Measurements from ENCODE around the gene ITPKC. TPM values are rescaled to one million over a fixed set of nuclear protein-coding genes. Genes with fewer than 3 reads are reported as not detected.

The ITPKC gene
- polyA plus RNA-seq, 1 of the 3 experiments (the other 2 are of a cell fraction) = 6.3 TPM

DNA sequence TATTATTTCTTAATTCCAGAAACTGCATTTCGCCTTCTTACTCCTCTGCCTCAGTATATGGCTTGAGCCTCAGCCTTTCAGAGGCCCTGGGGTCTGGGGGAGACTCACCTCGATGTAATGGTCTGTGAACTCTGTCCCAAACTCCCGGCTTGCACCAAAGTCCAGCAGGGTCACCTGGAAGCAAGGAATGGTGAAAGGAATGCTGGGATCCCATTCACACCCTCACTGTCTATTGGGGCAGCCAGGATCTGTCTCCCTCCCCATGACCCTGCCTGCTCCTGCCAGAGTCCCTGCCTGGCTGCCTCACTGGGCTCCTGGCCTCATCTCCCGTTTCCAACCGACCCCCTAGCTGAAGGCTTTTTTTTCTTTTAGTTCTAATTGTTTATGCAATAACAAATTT, 21.0 kb upstream of the ITPKC start:
- peaks cover 5 to 27% of the 10 kb centered on the region in 2 experiments for H3K36me3 ChIP-seq (replicated peaks in 1 of 2; ENCODE audit: control insufficient read depth in 1 of 2, insufficient read depth in 2 of 2, low read length in 1 of 2)
- H2AFZ ChIP-seq (ENCODE audit: low read depth) = no peak overlapping the region
- ChIA-PET POLR2A (no interaction called here), CTCF (interaction anchor here (0.7 kb wide), 1 partner anchor 846 kb away, joined by 3 read pairs; no protein-coding TSS in a partner anchor)
- no peaks in the 10 kb centered on the region for H3K9me2 ChIP-seq
- H3K27ac ChIP-seq (ENCODE audit: low read depth in 2 of 2, low read length in 1 of 2) = no peak overlapping the region
- peaks cover 8 to 13% of the 10 kb centered on the region in 2 experiments; a peak in 2 of 4 replicates for H3K4me1 ChIP-seq (ENCODE audit: control insufficient read depth in 1 of 2, insufficient read depth in 2 of 2, low read depth in 1 of 2, low read length in 1 of 2)
- WGBS (ENCODE audit: low lambda C conversion rate) = 91% methylated on average over 5 of the region's 5 CpGs
- H3K79me2 ChIP-seq (ENCODE audit: insufficient read depth) = no peaks in the 10 kb centered on the region
- no peak overlapping the region for H3K4me2 ChIP-seq
- TF ChIP-seq GABPA (IDR thresholded peaks at IDR 0.05; ENCODE audit: low read depth) (no peak), FOXJ3 (CRISPR knock-in tag; IDR thresholded peaks at IDR 0.05) (no peak), EP300 (IDR thresholded peaks at IDR 0.05; ENCODE audit: borderline replicate concordance in 1 of 2, low read depth in 1 of 2, low read length in 1 of 2) (no peak), RCOR1 (IDR thresholded peaks at IDR 0.05; ENCODE audit: low read length) (no peak), FOXM1 (IDR thresholded peaks at IDR 0.05; ENCODE audit: low read depth) (no peak), TAF1 (IDR thresholded peaks at IDR 0.05; ENCODE audit: borderline replicate concordance, low read depth, low read length) (no peak), ELF1 (IDR thresholded peaks at IDR 0.05) (no peak)
- TF ChIP-seq, protein P1, sequence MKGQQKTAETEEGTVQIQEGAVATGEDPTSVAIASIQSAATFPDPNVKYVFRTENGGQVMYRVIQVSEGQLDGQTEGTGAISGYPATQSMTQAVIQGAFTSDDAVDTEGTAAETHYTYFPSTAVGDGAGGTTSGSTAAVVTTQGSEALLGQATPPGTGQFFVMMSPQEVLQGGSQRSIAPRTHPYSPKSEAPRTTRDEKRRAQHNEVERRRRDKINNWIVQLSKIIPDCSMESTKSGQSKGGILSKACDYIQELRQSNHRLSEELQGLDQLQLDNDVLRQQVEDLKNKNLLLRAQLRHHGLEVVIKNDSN (IDR thresholded peaks at IDR 0.05; ENCODE audit: borderline replicate concordance, low read depth) = no peak
- TF ChIP-seq, protein P2, sequence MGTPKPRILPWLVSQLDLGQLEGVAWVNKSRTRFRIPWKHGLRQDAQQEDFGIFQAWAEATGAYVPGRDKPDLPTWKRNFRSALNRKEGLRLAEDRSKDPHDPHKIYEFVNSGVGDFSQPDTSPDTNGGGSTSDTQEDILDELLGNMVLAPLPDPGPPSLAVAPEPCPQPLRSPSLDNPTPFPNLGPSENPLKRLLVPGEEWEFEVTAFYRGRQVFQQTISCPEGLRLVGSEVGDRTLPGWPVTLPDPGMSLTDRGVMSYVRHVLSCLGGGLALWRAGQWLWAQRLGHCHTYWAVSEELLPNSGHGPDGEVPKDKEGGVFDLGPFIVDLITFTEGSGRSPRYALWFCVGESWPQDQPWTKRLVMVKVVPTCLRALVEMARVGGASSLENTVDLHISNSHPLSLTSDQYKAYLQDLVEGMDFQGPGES (IDR thresholded peaks at IDR 0.05; ENCODE audit: low read depth, low read length) = no peak
- no peak for DNase-seq
- H3K4me3 ChIP-seq (ENCODE audit: low read depth in 2 of 2, low read length in 1 of 2) = no peak overlapping the region
- peaks cover 6% of the 10 kb centered on the region for H3F3A ChIP-seq (replicated peaks; ENCODE audit: insufficient read depth)
- no peaks in the 10 kb centered on the region for H4K20me1 ChIP-seq (ENCODE audit: insufficient read depth)
- H3K27me3 ChIP-seq (ENCODE audit: insufficient read depth) = no peaks in the 10 kb centered on the region
- H3K9ac ChIP-seq = no peak overlapping the region
- no peaks in the 10 kb centered on the region for H3K9me3 ChIP-seq

DNA sequence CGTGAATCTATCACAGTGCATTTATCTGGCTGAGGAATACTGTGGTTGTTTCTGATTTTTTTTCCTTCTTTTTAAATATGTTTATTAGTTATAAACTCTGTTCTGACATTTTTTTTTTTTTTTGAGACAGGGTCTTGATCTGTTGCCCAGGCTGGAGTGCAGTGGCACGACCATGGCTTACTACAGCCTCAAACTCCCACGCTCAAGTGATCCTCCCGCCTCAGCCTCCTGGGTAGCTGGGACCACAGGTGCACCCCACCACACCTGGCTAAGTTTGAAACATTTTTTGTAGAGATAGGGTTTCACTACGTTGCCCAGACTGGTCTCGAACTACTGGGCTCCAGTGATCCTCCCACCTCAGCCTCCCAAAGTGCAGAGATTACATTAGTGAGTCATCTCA, 19.9 kb upstream of the ITPKC start:
- H3F3A ChIP-seq (replicated peaks; ENCODE audit: insufficient read depth) = peaks cover 6% of the 10 kb centered on the region
- no peak for DNase-seq
- no peaks in the 10 kb centered on the region for H4K20me1 ChIP-seq (ENCODE audit: insufficient read depth)
- H3K9me3 ChIP-seq = no peaks in the 10 kb centered on the region
- no peak overlapping the region for H2AFZ ChIP-seq (ENCODE audit: low read depth)
- no peak overlapping the region for H3K4me2 ChIP-seq
- no peaks in the 10 kb centered on the region for H3K79me2 ChIP-seq (ENCODE audit: insufficient read depth)
- H3K9ac ChIP-seq = no peak overlapping the region
- H3K4me1 ChIP-seq (ENCODE audit: control insufficient read depth in 1 of 2, insufficient read depth in 2 of 2, low read depth in 1 of 2, low read length in 1 of 2) = peaks cover 0 to 2% of the 10 kb centered on the region in 2 experiments; a peak in 1 of 4 replicates
- CTCF ChIA-PET = interaction anchor here (0.7 kb wide), 1 partner anchor 34 kb away, joined by 4 read pairs; no protein-coding TSS in a partner anchor
- POLR2A ChIA-PET = no interaction called here
- WGBS (ENCODE audit: low lambda C conversion rate) = 96% methylated on average over 6 of the region's 6 CpGs
- H3K4me3 ChIP-seq (ENCODE audit: low read depth in 2 of 2, low read length in 1 of 2) = no peak overlapping the region
- H3K27ac ChIP-seq (ENCODE audit: low read depth in 2 of 2, low read length in 1 of 2) = no peak overlapping the region
- no peak for TF ChIP-seq ELF1 (IDR thresholded peaks at IDR 0.05)
- no peak for TF ChIP-seq NRF1 (IDR thresholded peaks at IDR 0.05; ENCODE audit: low read depth, low read length)
- TF ChIP-seq NFIC (IDR thresholded peaks at IDR 0.05; ENCODE audit: borderline replicate concordance) = no peak
- TF ChIP-seq GATA2 (CRISPR knock-in tag; IDR thresholded peaks at IDR 0.05) = no peak
- no peak for TF ChIP-seq FOXM1 (IDR thresholded peaks at IDR 0.05; ENCODE audit: low read depth)
- H3K36me3 ChIP-seq (replicated peaks in 1 of 2; ENCODE audit: control insufficient read depth in 1 of 2, insufficient read depth in 2 of 2, low read length in 1 of 2) = peaks cover 9 to 30% of the 10 kb centered on the region in 2 experiments
- H3K9me2 ChIP-seq = no peaks in the 10 kb centered on the region
- no peaks in the 10 kb centered on the region for H3K27me3 ChIP-seq (ENCODE audit: insufficient read depth)

Measured in SK-N-SH (cell line).